ENCODE data around the gene FCRLB. TPM values are rescaled to one million over a fixed set of nuclear protein-coding genes. Genes with fewer than 3 reads are reported as not detected.

The FCRLB gene
- total RNA-seq, 4 donors from 2014 or later: 0.64 TPM; not detected in 3

DNA sequence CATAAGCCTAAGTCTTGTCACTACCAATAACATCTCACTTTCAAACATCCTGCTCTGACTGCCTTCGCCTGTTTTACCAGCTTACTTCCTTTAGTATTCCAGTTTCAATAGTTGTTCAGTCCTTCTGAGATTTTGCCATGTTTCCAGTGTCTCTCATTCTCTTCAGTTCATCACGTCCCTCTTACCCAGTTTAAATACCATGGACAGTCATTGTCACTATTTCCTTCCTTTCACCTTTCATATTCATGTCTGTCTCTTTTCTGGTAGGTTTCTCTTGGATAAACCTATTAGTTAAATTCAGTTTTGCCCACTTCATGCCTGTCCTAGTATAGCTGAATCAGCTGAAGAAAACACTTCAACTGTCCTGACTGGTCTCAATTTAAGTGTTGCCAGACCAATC lies 50.6 kb downstream of the FCRLB start:
- DNase-seq: no peak
- in situ Hi-C loops (cut with MboI; ENCODE audit: low pct_ligation_motif_present in 1 of 4, low pct_unique_long_range_greater_than_20kb in 1 of 4, low sequenced_read_pairs in 3 of 4) (no loop called here), intact Hi-C loops (cut with DNase I; ENCODE audit: low total_unique reads) (no loop called here)
- no peaks in the 10 kb centered on the region for H3K27me3 ChIP-seq
- H3K4me1 ChIP-seq: peaks cover 8 to 40% (median 13%) of the 10 kb centered on the region in 4 donors
- TF ChIP-seq POLR2A (IDR thresholded peaks at IDR 0.05) (no peak), EP300 (IDR thresholded peaks at IDR 0.05; ENCODE audit: low read depth) (no peak), POLR2AphosphoS5 (IDR thresholded peaks at IDR 0.05) (no peak)
- TF ChIP-seq, protein P1, sequence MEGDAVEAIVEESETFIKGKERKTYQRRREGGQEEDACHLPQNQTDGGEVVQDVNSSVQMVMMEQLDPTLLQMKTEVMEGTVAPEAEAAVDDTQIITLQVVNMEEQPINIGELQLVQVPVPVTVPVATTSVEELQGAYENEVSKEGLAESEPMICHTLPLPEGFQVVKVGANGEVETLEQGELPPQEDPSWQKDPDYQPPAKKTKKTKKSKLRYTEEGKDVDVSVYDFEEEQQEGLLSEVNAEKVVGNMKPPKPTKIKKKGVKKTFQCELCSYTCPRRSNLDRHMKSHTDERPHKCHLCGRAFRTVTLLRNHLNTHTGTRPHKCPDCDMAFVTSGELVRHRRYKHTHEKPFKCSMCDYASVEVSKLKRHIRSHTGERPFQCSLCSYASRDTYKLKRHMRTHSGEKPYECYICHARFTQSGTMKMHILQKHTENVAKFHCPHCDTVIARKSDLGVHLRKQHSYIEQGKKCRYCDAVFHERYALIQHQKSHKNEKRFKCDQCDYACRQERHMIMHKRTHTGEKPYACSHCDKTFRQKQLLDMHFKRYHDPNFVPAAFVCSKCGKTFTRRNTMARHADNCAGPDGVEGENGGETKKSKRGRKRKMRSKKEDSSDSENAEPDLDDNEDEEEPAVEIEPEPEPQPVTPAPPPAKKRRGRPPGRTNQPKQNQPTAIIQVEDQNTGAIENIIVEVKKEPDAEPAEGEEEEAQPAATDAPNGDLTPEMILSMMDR (IDR thresholded peaks at IDR 0.05): no peak
- WGBS, 2 donors (ENCODE audit: low coverage in 1 of 2): 78% methylated on average over 2 of the region's 2 CpGs; no CpG with 5 or more reads in 1 of the 2 donors
- H3K9me3 ChIP-seq: no peaks in the 10 kb centered on the region
- H3K36me3 ChIP-seq: no peaks in the 10 kb centered on the region
- H3K27ac ChIP-seq: peak overlapping the region in 2 of 4 donors; percentile 16 to 42
- H3K4me3 ChIP-seq: no peak overlapping the region

DNA sequence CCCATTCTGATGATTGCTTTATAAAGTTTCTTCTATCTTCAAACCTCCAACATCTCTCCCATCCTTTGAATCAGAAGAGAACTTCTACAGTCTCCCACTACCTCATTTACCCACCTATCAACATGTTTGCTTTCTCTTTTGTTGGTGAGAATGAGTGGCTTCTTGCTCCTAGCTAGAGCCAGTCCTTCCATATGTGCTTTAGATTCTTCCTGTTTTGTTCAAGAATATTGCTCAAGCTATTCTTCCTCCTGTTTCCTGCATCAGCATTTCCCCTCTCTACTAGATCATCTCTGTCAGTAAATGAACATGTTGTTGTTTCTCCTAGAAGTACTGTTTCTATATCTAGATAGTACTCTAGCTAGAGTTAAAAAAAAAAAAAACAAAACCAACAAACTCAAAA lies 51.1 kb downstream of the FCRLB start:
- intact Hi-C loops (cut with DNase I; ENCODE audit: low total_unique reads) (no loop called here), in situ Hi-C loops (cut with MboI; ENCODE audit: low pct_ligation_motif_present in 1 of 4, low pct_unique_long_range_greater_than_20kb in 1 of 4, low sequenced_read_pairs in 3 of 4) (no loop called here)
- no peaks in the 10 kb centered on the region for H3K36me3 ChIP-seq
- peak overlapping the region in 2 of 4 donors; percentile 16 to 42 for H3K27ac ChIP-seq
- peaks cover 4 to 40% (median 8%) of the 10 kb centered on the region in 4 donors for H3K4me1 ChIP-seq
- H3K27me3 ChIP-seq: no peaks in the 10 kb centered on the region
- DNase-seq: no peak
- H3K9me3 ChIP-seq: no peaks in the 10 kb centered on the region
- no peak overlapping the region for H3K4me3 ChIP-seq
- TF ChIP-seq POLR2AphosphoS5 (IDR thresholded peaks at IDR 0.05) (no peak), POLR2A (IDR thresholded peaks at IDR 0.05) (no peak), EP300 (IDR thresholded peaks at IDR 0.05; ENCODE audit: low read depth) (no peak)
- TF ChIP-seq, protein P1 (IDR thresholded peaks at IDR 0.05): no peak

DNA sequence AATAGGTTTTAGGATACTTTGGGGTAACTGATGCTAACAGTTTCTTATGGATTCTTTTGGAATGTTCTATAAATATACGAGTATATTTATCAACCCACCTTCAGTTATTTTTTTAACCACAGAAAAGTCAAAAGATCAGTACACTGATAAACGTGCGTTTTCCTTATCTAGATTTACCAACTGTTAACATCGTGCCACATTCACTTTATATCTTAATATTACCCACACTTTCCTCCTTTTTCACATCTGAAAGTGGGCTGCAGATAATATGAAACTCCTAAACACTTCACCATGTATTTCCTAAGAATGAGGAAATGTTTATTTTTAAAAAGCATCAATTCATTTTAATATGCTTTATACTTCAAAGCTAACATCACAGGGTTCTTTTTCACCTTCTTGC lies 52.4 kb downstream of the FCRLB start:
- Histone ChIP-seq H3K36me3 (no peaks in the 10 kb centered on the region), H3K27me3 (no peaks in the 10 kb centered on the region), H3K9me3 (no peaks in the 10 kb centered on the region), H3K4me3 (no peak overlapping the region), H3K27ac (no peak overlapping the region), H3K4me1 (peaks cover 0 to 26% (median 0%) of the 10 kb centered on the region in 4 donors)
- TF ChIP-seq POLR2AphosphoS5 (IDR thresholded peaks at IDR 0.05) (no peak), EP300 (IDR thresholded peaks at IDR 0.05; ENCODE audit: low read depth) (no peak), POLR2A (IDR thresholded peaks at IDR 0.05) (no peak)
- TF ChIP-seq, protein P1 (IDR thresholded peaks at IDR 0.05): no peak
- WGBS, 2 donors (ENCODE audit: low coverage in 1 of 2): 60 to 67% methylated on average over 4 of the region's 4 CpGs
- in situ Hi-C loops (cut with MboI; ENCODE audit: low pct_ligation_motif_present in 1 of 4, low pct_unique_long_range_greater_than_20kb in 1 of 4, low sequenced_read_pairs in 3 of 4): no loop called here
- intact Hi-C loops (cut with DNase I; ENCODE audit: low total_unique reads): no loop called here
- DNase-seq: no peak

DNA sequence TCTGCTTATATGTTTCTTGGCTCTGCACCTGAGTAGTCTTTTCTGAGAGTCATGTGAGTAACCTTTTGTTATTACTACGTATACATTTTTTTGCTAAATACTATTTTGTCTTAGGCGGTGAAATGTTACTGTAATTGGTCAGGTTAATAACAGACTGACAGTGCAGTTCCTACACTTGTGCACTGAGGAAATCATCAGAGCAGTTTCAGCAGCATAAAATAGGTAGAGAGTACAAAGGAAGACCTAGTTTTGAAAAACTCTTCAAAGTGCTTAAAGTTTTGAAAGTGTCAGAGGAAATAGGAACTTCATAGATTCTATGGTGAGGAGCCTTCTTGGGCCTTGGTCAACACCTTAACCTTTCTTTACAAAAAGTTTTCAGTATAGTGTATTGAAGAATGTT lies 55.9 kb downstream of the FCRLB start:
- Histone ChIP-seq H3K27ac (no peak overlapping the region), H3K27me3 (no peaks in the 10 kb centered on the region), H3K4me1 (peaks cover 0 to 9% (median 0%) of the 10 kb centered on the region in 4 donors), H3K4me3 (no peak overlapping the region), H3K36me3 (peaks cover 0 to 11% (median 2%) of the 10 kb centered on the region in 4 donors), H3K9me3 (no peaks in the 10 kb centered on the region)
- intact Hi-C loops (cut with DNase I; ENCODE audit: low total_unique reads): no loop called here
- in situ Hi-C loops (cut with MboI; ENCODE audit: low pct_ligation_motif_present in 1 of 4, low pct_unique_long_range_greater_than_20kb in 1 of 4, low sequenced_read_pairs in 3 of 4): loop anchor here in 2 of 4 donors (25.0 kb wide), 2 partner anchors 260 to 610 kb away; partner anchors contain the start of genes C1orf226 (in 1 of the 2) and SPATA46 (in 1 of the 2)
- TF ChIP-seq POLR2A (IDR thresholded peaks at IDR 0.05) (no peak), EP300 (IDR thresholded peaks at IDR 0.05; ENCODE audit: low read depth) (no peak), POLR2AphosphoS5 (IDR thresholded peaks at IDR 0.05) (no peak)
- TF ChIP-seq, protein P1 (IDR thresholded peaks at IDR 0.05): no peak
- WGBS, 2 donors (ENCODE audit: low coverage in 1 of 2): 77 to 85% methylated on average over 2 of the region's 2 CpGs
- DNase-seq: no peak

Small RNAs within 50 kb of the gene (small RNA-seq; reads per million reads assigned to genes)
- gene RF00019: 0 reads per million in 4 donors
- gene RN7SL466P: 0 reads per million in 4 donors

Other genes starting within 250 kb of the FCRLB start
- gene FCGR2A, start 216.1 kb upstream of the FCRLB start, total RNA-seq: 10 to 100 TPM; 10.7 to 37.8 (median 17.8) TPM
- 1 to 10 TPM in 2 of 4 donors, under 1 TPM in 1, not detected in 1; 0.82 to 2.2 (median 1.6) TPM for gene HSPA6, start 197.0 kb upstream of the FCRLB start, total RNA-seq
- 10 to 100 TPM in 1 of 4 donors, 1 to 10 TPM in 2, under 1 TPM in 1; 0.75 to 21.7 (median 5.3) TPM for gene FCGR3A, start 171.7 kb upstream of the FCRLB start, total RNA-seq
- gene FCGR3B, start 90.4 kb upstream of the FCRLB start, total RNA-seq: 1 to 10 TPM in 1 of 4 donors, not detected in 3; 2.0 TPM
- gene FCGR2B, start 58.4 kb upstream of the FCRLB start, total RNA-seq: 10 to 100 TPM in 3 of 4 donors, not detected in 1; 12.4 to 17.6 (median 12.7) TPM
- 10 to 100 TPM in 1 of 4 donors, 1 to 10 TPM in 1, under 1 TPM in 1, not detected in 1; 0.41 to 13.1 (median 7.0) TPM for gene FCRLA, start 14.3 kb upstream of the FCRLB start, total RNA-seq
- 10 to 100 TPM in 3 of 4 donors, not detected in 1; 26.2 to 62.5 (median 28.4) TPM for gene DUSP12, start 28.2 kb downstream of the FCRLB start, total RNA-seq
- gene ATF6, start 44.8 kb downstream of the FCRLB start, total RNA-seq: 10 to 100 TPM; 10.8 to 45.8 (median 23.0) TPM

Measured in transverse colon (tissue), 4 donors.